Measurements from ENCODE around the gene VSTM5.

The VSTM5 gene

GRCh38 chr11:93831343-93832127, 18.9 kb downstream of the VSTM5 start:
- no peaks in the 10 kb centered on the region for H3K27me3 ChIP-seq
- TF ChIP-seq CTCF (IDR thresholded peaks at IDR 0.05): no peak
- H3K4me3 ChIP-seq (ENCODE audit: low read depth in 1 of 2, low read length in 1 of 2): no peak overlapping the region
- H3K9me3 ChIP-seq: no peaks in the 10 kb centered on the region
- H3K27ac ChIP-seq: no peak overlapping the region
- no peaks in the 10 kb centered on the region for H3K4me1 ChIP-seq (ENCODE audit: control insufficient read depth in 1 of 2, insufficient read depth in 1 of 2, low read depth in 1 of 2, low read length in 1 of 2)
- H3K36me3 ChIP-seq: no peaks in the 10 kb centered on the region

- no peak overlapping the region for H3K27ac ChIP-seq
- no peaks in the 10 kb centered on the region for H3K36me3 ChIP-seq
- TF ChIP-seq CTCF (IDR thresholded peaks at IDR 0.05): no peak
- H3K4me3 ChIP-seq (ENCODE audit: low read depth in 1 of 2, low read length in 1 of 2): no peak overlapping the region
- H3K4me1 ChIP-seq (ENCODE audit: control insufficient read depth in 1 of 2, insufficient read depth in 1 of 2, low read depth in 1 of 2, low read length in 1 of 2): no peaks in the 10 kb centered on the region
- no peaks in the 10 kb centered on the region for H3K9me3 ChIP-seq
- H3K27me3 ChIP-seq: no peaks in the 10 kb centered on the region
Observed at GRCh38 chr11:93829598-93829997, 20.8 kb downstream of the VSTM5 start.

GRCh38 chr11:93827363-93827762, 23.1 kb downstream of the VSTM5 start:
- TF ChIP-seq CTCF (IDR thresholded peaks at IDR 0.05): no peak
- H3K36me3 ChIP-seq: no peaks in the 10 kb centered on the region
- H3K4me3 ChIP-seq (ENCODE audit: low read depth in 1 of 2, low read length in 1 of 2): no peak overlapping the region
- no peaks in the 10 kb centered on the region for H3K27me3 ChIP-seq
- no peaks in the 10 kb centered on the region for H3K4me1 ChIP-seq (ENCODE audit: control insufficient read depth in 1 of 2, insufficient read depth in 1 of 2, low read depth in 1 of 2, low read length in 1 of 2)
- no peak overlapping the region for H3K27ac ChIP-seq
- no peaks in the 10 kb centered on the region for H3K9me3 ChIP-seq

GRCh38 chr11:93823210-93823609, 27.2 kb downstream of the VSTM5 start:
- no peaks in the 10 kb centered on the region for H3K4me1 ChIP-seq (ENCODE audit: control insufficient read depth in 1 of 2, insufficient read depth in 1 of 2, low read depth in 1 of 2, low read length in 1 of 2)
- no peak overlapping the region for H3K4me3 ChIP-seq (ENCODE audit: low read depth in 1 of 2, low read length in 1 of 2)
- no peaks in the 10 kb centered on the region for H3K27me3 ChIP-seq
- no peaks in the 10 kb centered on the region for H3K36me3 ChIP-seq
- no peak for TF ChIP-seq CTCF (IDR thresholded peaks at IDR 0.05)
- no peak overlapping the region for H3K27ac ChIP-seq
- H3K9me3 ChIP-seq: no peaks in the 10 kb centered on the region

GRCh38 chr11:93822359-93822758, 28.1 kb downstream of the VSTM5 start:
- no peak for TF ChIP-seq CTCF (IDR thresholded peaks at IDR 0.05)
- H3K27ac ChIP-seq: no peak overlapping the region
- H3K4me1 ChIP-seq (ENCODE audit: control insufficient read depth in 1 of 2, insufficient read depth in 1 of 2, low read depth in 1 of 2, low read length in 1 of 2): no peaks in the 10 kb centered on the region
- H3K9me3 ChIP-seq: no peaks in the 10 kb centered on the region
- no peaks in the 10 kb centered on the region for H3K36me3 ChIP-seq
- H3K4me3 ChIP-seq (ENCODE audit: low read depth in 1 of 2, low read length in 1 of 2): no peak overlapping the region
- no peaks in the 10 kb centered on the region for H3K27me3 ChIP-seq
